ENCODE results near the gene STX12.

STX12 gene

DNA sequence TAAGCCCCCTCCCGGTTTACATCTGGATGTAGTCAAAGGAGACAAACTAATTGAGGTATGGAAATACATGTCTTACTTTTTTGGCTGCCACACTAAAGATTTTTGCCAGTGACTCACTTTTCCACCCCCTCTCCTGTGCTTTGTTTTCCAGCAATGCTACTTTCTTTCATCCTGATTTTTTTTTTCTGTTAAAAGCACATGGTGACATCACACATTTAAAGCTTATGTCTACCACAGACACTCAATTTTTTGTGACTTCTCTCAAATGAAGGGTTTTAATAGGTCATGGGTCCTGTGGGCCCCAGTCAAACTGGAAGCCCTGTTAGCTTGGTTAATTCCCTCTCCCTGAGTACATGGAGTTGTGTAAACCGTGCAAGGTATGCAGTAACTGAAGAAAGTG lies 59.7 kb downstream of the STX12 start:
- TF ChIP-seq, protein P1, sequence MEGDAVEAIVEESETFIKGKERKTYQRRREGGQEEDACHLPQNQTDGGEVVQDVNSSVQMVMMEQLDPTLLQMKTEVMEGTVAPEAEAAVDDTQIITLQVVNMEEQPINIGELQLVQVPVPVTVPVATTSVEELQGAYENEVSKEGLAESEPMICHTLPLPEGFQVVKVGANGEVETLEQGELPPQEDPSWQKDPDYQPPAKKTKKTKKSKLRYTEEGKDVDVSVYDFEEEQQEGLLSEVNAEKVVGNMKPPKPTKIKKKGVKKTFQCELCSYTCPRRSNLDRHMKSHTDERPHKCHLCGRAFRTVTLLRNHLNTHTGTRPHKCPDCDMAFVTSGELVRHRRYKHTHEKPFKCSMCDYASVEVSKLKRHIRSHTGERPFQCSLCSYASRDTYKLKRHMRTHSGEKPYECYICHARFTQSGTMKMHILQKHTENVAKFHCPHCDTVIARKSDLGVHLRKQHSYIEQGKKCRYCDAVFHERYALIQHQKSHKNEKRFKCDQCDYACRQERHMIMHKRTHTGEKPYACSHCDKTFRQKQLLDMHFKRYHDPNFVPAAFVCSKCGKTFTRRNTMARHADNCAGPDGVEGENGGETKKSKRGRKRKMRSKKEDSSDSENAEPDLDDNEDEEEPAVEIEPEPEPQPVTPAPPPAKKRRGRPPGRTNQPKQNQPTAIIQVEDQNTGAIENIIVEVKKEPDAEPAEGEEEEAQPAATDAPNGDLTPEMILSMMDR (IDR thresholded peaks at IDR 0.05; ENCODE audit: low read depth, low read length) = no peak
- TF ChIP-seq EZH2phosphoT487 (IDR thresholded peaks at IDR 0.05; ENCODE audit: low read depth) = no peak
- Histone ChIP-seq H4K20me1 (ENCODE audit: insufficient read depth, low read length) (peaks cover 11% of the 10 kb centered on the region), H2AFZ (ENCODE audit: low read depth, low read length) (no peak overlapping the region), H3K9ac (ENCODE audit: low read length) (no peak overlapping the region), H3K36me3 (replicated peaks; ENCODE audit: low read depth, low read length) (peaks cover 21% of the 10 kb centered on the region), H3K27ac (ENCODE audit: low read length) (no peak overlapping the region), H3K9me3 (ENCODE audit: insufficient read depth, low read length) (no peaks in the 10 kb centered on the region), H3K4me3 (ENCODE audit: low read length) (no peak overlapping the region), H3K4me1 (ENCODE audit: low read length) (peaks cover 11% of the 10 kb centered on the region), H3K4me2 (ENCODE audit: low read length) (no peak overlapping the region), H3K27me3 (ENCODE audit: low read depth, low read length) (no peaks in the 10 kb centered on the region), H3K79me2 (ENCODE audit: low read length) (peaks cover 62% of the 10 kb centered on the region)

DNA sequence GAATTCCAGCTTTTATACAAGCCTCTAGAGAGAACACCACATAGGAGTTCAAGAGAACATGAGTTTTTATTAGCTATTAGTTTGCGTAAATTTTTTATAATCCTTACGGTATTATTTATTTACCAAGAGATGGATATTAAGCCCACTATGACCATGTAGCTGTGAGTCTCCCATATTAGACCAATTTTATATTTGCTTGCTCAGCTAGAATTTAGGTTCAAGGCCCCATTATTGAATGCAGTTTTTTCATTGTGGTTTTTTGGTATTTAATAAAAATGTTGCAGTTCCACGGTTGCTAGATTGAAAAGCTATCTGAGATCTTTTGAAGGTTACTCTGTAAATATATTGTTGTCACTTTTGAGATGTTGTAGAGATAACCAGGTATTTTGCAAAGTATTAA lies 60.5 kb downstream of the STX12 start:
- Histone ChIP-seq H3K9ac (ENCODE audit: low read length) (no peak overlapping the region), H3K27ac (ENCODE audit: low read length) (no peak overlapping the region), H3K79me2 (ENCODE audit: low read length) (peaks cover 62% of the 10 kb centered on the region), H4K20me1 (ENCODE audit: insufficient read depth, low read length) (peaks cover 11% of the 10 kb centered on the region), H3K4me3 (ENCODE audit: low read length) (no peak overlapping the region), H3K4me1 (ENCODE audit: low read length) (peaks cover 11% of the 10 kb centered on the region), H3K4me2 (ENCODE audit: low read length) (no peak overlapping the region), H2AFZ (ENCODE audit: low read depth, low read length) (no peak overlapping the region), H3K36me3 (replicated peaks; ENCODE audit: low read depth, low read length) (peaks cover 21% of the 10 kb centered on the region), H3K9me3 (ENCODE audit: insufficient read depth, low read length) (no peaks in the 10 kb centered on the region), H3K27me3 (ENCODE audit: low read depth, low read length) (no peaks in the 10 kb centered on the region)
- TF ChIP-seq, protein P1 (IDR thresholded peaks at IDR 0.05; ENCODE audit: low read depth, low read length) = no peak
- TF ChIP-seq EZH2phosphoT487 (IDR thresholded peaks at IDR 0.05; ENCODE audit: low read depth) = no peak

DNA sequence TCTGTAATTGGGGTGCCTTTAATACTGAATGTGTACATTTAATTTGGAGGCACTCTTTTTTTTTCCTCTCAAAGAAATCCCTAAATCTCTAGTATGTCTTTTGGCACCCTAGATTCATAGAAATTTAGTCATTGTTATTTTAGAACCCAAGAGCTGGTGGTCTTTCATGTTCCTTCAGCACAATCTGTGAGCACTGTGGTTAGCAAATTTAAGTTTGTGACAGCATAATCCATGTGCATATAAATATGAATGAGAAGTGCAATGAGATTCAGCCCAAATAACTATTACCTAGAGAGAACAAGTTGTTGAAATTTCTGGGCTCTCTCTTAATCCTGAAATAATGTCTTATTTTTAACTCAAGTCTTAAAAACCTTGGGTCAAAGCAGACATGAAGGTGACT lies 62.0 kb downstream of the STX12 start:
- Histone ChIP-seq H3K27ac (ENCODE audit: low read length) (no peak overlapping the region), H2AFZ (ENCODE audit: low read depth, low read length) (no peak overlapping the region), H3K9me3 (ENCODE audit: insufficient read depth, low read length) (no peaks in the 10 kb centered on the region), H3K27me3 (ENCODE audit: low read depth, low read length) (no peaks in the 10 kb centered on the region), H4K20me1 (ENCODE audit: insufficient read depth, low read length) (peaks cover 11% of the 10 kb centered on the region), H3K79me2 (ENCODE audit: low read length) (peaks cover 62% of the 10 kb centered on the region), H3K4me3 (ENCODE audit: low read length) (no peak overlapping the region), H3K4me1 (ENCODE audit: low read length) (peaks cover 11% of the 10 kb centered on the region), H3K36me3 (replicated peaks; ENCODE audit: low read depth, low read length) (peaks cover 24% of the 10 kb centered on the region), H3K9ac (ENCODE audit: low read length) (no peak overlapping the region), H3K4me2 (ENCODE audit: low read length) (no peak overlapping the region)
- TF ChIP-seq EZH2phosphoT487 (IDR thresholded peaks at IDR 0.05; ENCODE audit: low read depth) = no peak
- TF ChIP-seq, protein P1 (IDR thresholded peaks at IDR 0.05; ENCODE audit: low read depth, low read length) = no peak

DNA sequence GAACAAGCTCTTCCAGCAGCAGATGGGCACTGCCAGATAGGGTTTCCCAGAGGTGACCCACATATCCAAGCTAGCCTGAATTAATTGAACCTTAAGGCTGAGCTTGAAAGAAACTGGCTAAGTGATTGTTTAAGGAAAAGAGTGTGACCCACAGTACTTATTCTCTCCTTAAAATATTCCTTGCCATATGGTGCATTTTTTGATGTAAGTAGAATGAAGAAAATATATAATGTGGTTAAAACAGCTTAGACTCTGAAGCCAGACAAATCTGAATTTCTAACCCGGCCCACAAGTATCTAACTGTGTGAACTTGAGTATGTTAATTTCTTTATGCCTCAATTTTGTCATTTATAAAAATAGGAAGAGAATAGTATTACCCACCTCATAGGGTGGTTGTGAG lies 62.5 kb downstream of the STX12 start:
- Histone ChIP-seq H3K4me2 (ENCODE audit: low read length) (no peak overlapping the region), H3K9me3 (ENCODE audit: insufficient read depth, low read length) (no peaks in the 10 kb centered on the region), H3K4me1 (ENCODE audit: low read length) (peaks cover 11% of the 10 kb centered on the region), H3K36me3 (replicated peaks; ENCODE audit: low read depth, low read length) (peaks cover 27% of the 10 kb centered on the region), H3K9ac (ENCODE audit: low read length) (no peak overlapping the region), H4K20me1 (ENCODE audit: insufficient read depth, low read length) (peaks cover 11% of the 10 kb centered on the region), H3K27me3 (ENCODE audit: low read depth, low read length) (no peaks in the 10 kb centered on the region), H3K79me2 (ENCODE audit: low read length) (peaks cover 62% of the 10 kb centered on the region), H3K4me3 (ENCODE audit: low read length) (no peak overlapping the region), H2AFZ (ENCODE audit: low read depth, low read length) (no peak overlapping the region), H3K27ac (ENCODE audit: low read length) (no peak overlapping the region)
- no peak for TF ChIP-seq EZH2phosphoT487 (IDR thresholded peaks at IDR 0.05; ENCODE audit: low read depth)
- TF ChIP-seq, protein P1 (IDR thresholded peaks at IDR 0.05; ENCODE audit: low read depth, low read length) = no peak

Data from OCI-LY3 (cell line).